Activated naive CD4-positive, alpha-beta T cell treated with anti-CD3 and anti-CD28 coated beads for 36 hours (primary cell): ENCODE data around the gene PPP2R5D. TPM values are rescaled to one million over a fixed set of nuclear protein-coding genes. Genes with fewer than 3 reads are reported as not detected.
"Not testable (repeated sequence)": the region's sequence is repeated elsewhere in the genome, so short reads cannot be mapped to it uniquely, and the experiment has no call there.

Experiments used
- CTCF ChIA-PET: fragments of 350-600 bp; sonication (Branson Sonifier 250); formaldehyde crosslinking; loops from one replicate; lab custom pipeline; 2021; ENCODE audit warnings: antibody characterized with exemption; lab: Charles Lee
- DNase-seq: peaks from one replicate; pipeline ENCODE4 v3.0.0-alpha.2; 2020
- H3K27ac Mint-ChIP-seq: one replicate; pipeline ENCODE4 v1.8.0; 2021; ENCODE audit warnings: mild to moderate bottlenecking, mixed read lengths
- H3K27me3 Mint-ChIP-seq: one replicate; pipeline ENCODE4 v1.8.0; 2021; ENCODE audit warnings: low read depth, mixed read lengths
- H3K36me3 Mint-ChIP-seq: one replicate; pipeline ENCODE4 v1.8.0; 2021; ENCODE audit warnings: low read depth, mixed read lengths
- H3K4me1 Mint-ChIP-seq: one replicate; pipeline ENCODE4 v1.8.0; 2021; ENCODE audit warnings: low read depth, mixed read lengths
- H3K4me3 Mint-ChIP-seq: one replicate; pipeline ENCODE4 v1.8.0; 2021; ENCODE audit warnings: mild to moderate bottlenecking, moderate library complexity, mixed read lengths
- H3K9me3 Mint-ChIP-seq: one replicate; pipeline ENCODE4 v1.8.0; 2021; ENCODE audit warnings: mixed read lengths
- intact Hi-C: fragments of 100-400 bp; cut with micrococcal nuclease; formaldehyde crosslinking; loops from one replicate; pipeline ENCODE4 v1.15.1; 2023
- total RNA-seq, 2 experiments: library from RNA; stranded (reverse); gene quantifications; one replicate each; pipeline ENCODE4 v1.2.3, GENCODE V29; 2021

PPP2R5D gene
- total RNA-seq, 2 experiments from 2014 or later: 52.4 to 54.4 TPM

- no peak for DNase-seq
- peak overlapping the region; percentile 95 for H3K4me3 Mint-ChIP-seq
- H3K36me3 Mint-ChIP-seq: peaks cover 15% of the 10 kb centered on the region
- H3K27ac Mint-ChIP-seq: peak overlapping the region; percentile 99
- H3K4me1 Mint-ChIP-seq: peaks cover 52% of the 10 kb centered on the region
- intact Hi-C loops: loop anchor here (1.0 to 10.0 kb wide), 9 partner anchors 34 to 538 kb away; partner anchors contain the start of genes CNPY3, CUL7, KLC4 and MEA1
- H3K27me3 Mint-ChIP-seq: no peaks in the 10 kb centered on the region
- CTCF ChIA-PET: interaction anchor here (1.0 to 2.0 kb wide), 6 partner anchors 9 to 78 kb away, joined by 3 to 6 read pairs (median 4); no protein-coding TSS in a partner anchor
- no peaks in the 10 kb centered on the region for H3K9me3 Mint-ChIP-seq
Observed at GRCh38 chr6:42979523-42980177, 4.7 kb upstream of the PPP2R5D start.

- H3K4me1 Mint-ChIP-seq: peaks cover 53% of the 10 kb centered on the region
- peaks cover 7% of the 10 kb centered on the region for H3K36me3 Mint-ChIP-seq
- H3K27ac Mint-ChIP-seq: peak overlapping the region; percentile 5
- intact Hi-C loops: loop anchor here (10.0 kb wide), 1 partner anchor 207 kb away; no protein-coding TSS in a partner anchor
- H3K27me3 Mint-ChIP-seq: no peaks in the 10 kb centered on the region
- no peaks in the 10 kb centered on the region for H3K9me3 Mint-ChIP-seq
- H3K4me3 Mint-ChIP-seq: no peak overlapping the region
- CTCF ChIA-PET: no interaction called here
- DNase-seq: no peak
Observed at GRCh38 chr6:42981836-42982235, 2.5 kb upstream of the PPP2R5D start.

- Mint-ChIP-seq H3K4me1 (peaks cover 46% of the 10 kb centered on the region), H3K27ac (peak overlapping the region; percentile 81)
- intact Hi-C loops: loop anchor here (1.0 to 10.0 kb wide), 6 partner anchors 29 to 442 kb away; partner anchors contain the start of genes ABCC10, CNPY3, KLC4 and KLHDC3
Observed at GRCh38 chr6:42984924-42985475, 630 bp downstream of the PPP2R5D start.

GRCh38 chr6:42987533-42988451 is 3.4 kb downstream of the PPP2R5D start:
- H3K4me1 Mint-ChIP-seq: peaks cover 36% of the 10 kb centered on the region

More at GRCh38 chr6:42984924-42985475, 630 bp downstream of the PPP2R5D start:
- Mint-ChIP-seq H3K9me3 (no peaks in the 10 kb centered on the region), H3K4me3 (peak overlapping the region; percentile 93), H3K36me3 (peaks cover 2% of the 10 kb centered on the region), H3K27me3 (no peaks in the 10 kb centered on the region)
- CTCF ChIA-PET: interaction anchor here (0.6 to 1.4 kb wide), 4 partner anchors 12 to 55 kb away, joined by 3 to 6 read pairs (median 4); partner anchors contain the start of gene CNPY3
- peak; percentile 36 for DNase-seq

GRCh38 chr6:42988486-42989020 is 4.2 kb downstream of the PPP2R5D start:
- no peaks in the 10 kb centered on the region for H3K9me3 Mint-ChIP-seq
- no peak for DNase-seq
- no peaks in the 10 kb centered on the region for H3K27me3 Mint-ChIP-seq
- peaks cover 2% of the 10 kb centered on the region for H3K36me3 Mint-ChIP-seq
- intact Hi-C loops: loop anchor here (10.0 kb wide), 1 partner anchor 214 kb away; no protein-coding TSS in a partner anchor
- H3K4me3 Mint-ChIP-seq: no peak overlapping the region
- peaks cover 37% of the 10 kb centered on the region for H3K4me1 Mint-ChIP-seq
- CTCF ChIA-PET: interaction anchor here (0.7 kb wide), 1 partner anchor 9 kb away, joined by 3 read pairs; no protein-coding TSS in a partner anchor
- no peak overlapping the region for H3K27ac Mint-ChIP-seq

More at GRCh38 chr6:42987533-42988451, 3.4 kb downstream of the PPP2R5D start:
- CTCF ChIA-PET: interaction anchor here (0.7 to 0.8 kb wide), 2 partner anchors 8 to 9 kb away, joined by 3 read pairs; no protein-coding TSS in a partner anchor
- no peaks in the 10 kb centered on the region for H3K27me3 Mint-ChIP-seq
- intact Hi-C loops: loop anchor here (10.0 kb wide), 1 partner anchor 213 kb away; no protein-coding TSS in a partner anchor
- no peak overlapping the region for H3K27ac Mint-ChIP-seq
- no peak overlapping the region for H3K4me3 Mint-ChIP-seq
- peaks cover 2% of the 10 kb centered on the region for H3K36me3 Mint-ChIP-seq
- no peaks in the 10 kb centered on the region for H3K9me3 Mint-ChIP-seq
- no peak for DNase-seq

GRCh38 chr6:42989923-42990322 is 5.6 kb downstream of the PPP2R5D start:
- CTCF ChIA-PET: interaction anchor here (0.9 kb wide), 1 partner anchor 65 kb away, joined by 3 read pairs; no protein-coding TSS in a partner anchor
- intact Hi-C loops: loop anchor here (10.0 kb wide), 1 partner anchor 215 kb away; no protein-coding TSS in a partner anchor
- H3K27ac Mint-ChIP-seq: no peak overlapping the region
- H3K4me1 Mint-ChIP-seq: peaks cover 34% of the 10 kb centered on the region
- H3K9me3 Mint-ChIP-seq: no peaks in the 10 kb centered on the region
- no peak overlapping the region for H3K4me3 Mint-ChIP-seq
- no peaks in the 10 kb centered on the region for H3K27me3 Mint-ChIP-seq
- DNase-seq: no peak
- peaks cover 2% of the 10 kb centered on the region for H3K36me3 Mint-ChIP-seq

GRCh38 chr6:42993445-42993844 is 9.1 kb downstream of the PPP2R5D start:
- DNase-seq: no peak
- CTCF ChIA-PET: no interaction called here
- intact Hi-C loops: no loop called here
- no peak overlapping the region for H3K4me3 Mint-ChIP-seq
- no peaks in the 10 kb centered on the region for H3K27me3 Mint-ChIP-seq
- H3K27ac Mint-ChIP-seq: no peak overlapping the region
- no peaks in the 10 kb centered on the region for H3K9me3 Mint-ChIP-seq
- peaks cover 6% of the 10 kb centered on the region for H3K4me1 Mint-ChIP-seq
- H3K36me3 Mint-ChIP-seq: no peaks in the 10 kb centered on the region

- no peak overlapping the region for H3K27ac Mint-ChIP-seq
- intact Hi-C loops: no loop called here
- no peak overlapping the region for H3K4me3 Mint-ChIP-seq
Observed at GRCh38 chr6:42996513-42996912, 12.1 kb downstream of the PPP2R5D start.

GRCh38 chr6:42998205-42998604 is 13.8 kb downstream of the PPP2R5D start:
- H3K4me1 Mint-ChIP-seq, DNase-seq, H3K9me3 Mint-ChIP-seq, H3K4me3 Mint-ChIP-seq, H3K27ac Mint-ChIP-seq, H3K27me3 Mint-ChIP-seq, CTCF ChIA-PET, intact Hi-C loops, H3K36me3 Mint-ChIP-seq: not testable (repeated sequence)

More at GRCh38 chr6:42996513-42996912, 12.1 kb downstream of the PPP2R5D start:
- Mint-ChIP-seq H3K4me1 (peaks cover 4% of the 10 kb centered on the region), H3K27me3 (no peaks in the 10 kb centered on the region), H3K36me3 (peaks cover 2% of the 10 kb centered on the region), H3K9me3 (no peaks in the 10 kb centered on the region)
- DNase-seq: no peak
- CTCF ChIA-PET: interaction anchor here (0.6 to 2.3 kb wide), 4 partner anchors 9 to 147 kb away, joined by 3 to 7 read pairs (median 5); no protein-coding TSS in a partner anchor

GRCh38 chr6:43001843-43002242 is 17.5 kb downstream of the PPP2R5D start:
- Mint-ChIP-seq H3K4me3 (no peak overlapping the region), H3K27me3 (no peaks in the 10 kb centered on the region), H3K27ac (no peak overlapping the region), H3K9me3 (no peaks in the 10 kb centered on the region), H3K36me3 (peaks cover 5% of the 10 kb centered on the region), H3K4me1 (no peaks in the 10 kb centered on the region)
- CTCF ChIA-PET: interaction anchor here (0.6 to 0.7 kb wide), 3 partner anchors 39 to 1112 kb away, joined by 3 to 4 read pairs (median 3); no protein-coding TSS in a partner anchor
- no peak for DNase-seq
- intact Hi-C loops: no loop called here

GRCh38 chr6:43005844-43006243 is 21.5 kb downstream of the PPP2R5D start:
- Mint-ChIP-seq H3K27me3 (no peaks in the 10 kb centered on the region), H3K36me3 (peaks cover 17% of the 10 kb centered on the region), H3K4me1 (peaks cover 4% of the 10 kb centered on the region), H3K4me3 (no peak overlapping the region), H3K27ac (no peak overlapping the region), H3K9me3 (no peaks in the 10 kb centered on the region)
- no peak for DNase-seq
- intact Hi-C loops: no loop called here
- CTCF ChIA-PET: interaction anchor here (0.7 kb wide), 1 partner anchor 187 kb away, joined by 3 read pairs; no protein-coding TSS in a partner anchor
